GM18861 (cell line): Measurements from ENCODE around the gene PCK2.

Experiments used
- ATAC-seq: cut with Tn5 transposase; IDR thresholded peaks from one replicate; pipeline ENCODE4 v1.9.1; 2021; ENCODE audit not compliant: unreplicated experiment

The PCK2 gene

GRCh38 chr14:24114532-24115421, 20.7 kb downstream of the PCK2 start, which contains the start of the genes DCAF11 and NRL:
Gene DCAF11 (plus strand): TSS chr14:24114777. CDS start chr14:24115595, 818 bp downstream.
Gene NRL (minus strand): TSS chr14:24114949. CDS start chr14:24082848, 32,101 bp downstream.
- ATAC-seq: peak; percentile 78

GRCh38 chr14:24115422-24116127, 21.5 kb downstream of the PCK2 start:
- no peak for ATAC-seq

- no peak for ATAC-seq
Measured at GRCh38 chr14:24116128-24116814, 22.2 kb downstream of the PCK2 start.

GRCh38 chr14:24117179-24117578, 23.1 kb downstream of the PCK2 start:
- no peak for ATAC-seq

- ATAC-seq: no peak
Measured at GRCh38 chr14:24119691-24120090, 25.6 kb downstream of the PCK2 start.

GRCh38 chr14:24121210-24121609, 27.1 kb downstream of the PCK2 start:
- no peak for ATAC-seq

GRCh38 chr14:24122416-24122815, 28.3 kb downstream of the PCK2 start:
- no peak for ATAC-seq

GRCh38 chr14:24122898-24123297, 28.8 kb downstream of the PCK2 start:
- no peak for ATAC-seq

GRCh38 chr14:24123424-24124417, 29.6 kb downstream of the PCK2 start:
- no peak for ATAC-seq

GRCh38 chr14:24126939-24127338, 32.8 kb downstream of the PCK2 start:
- ATAC-seq: no peak

GRCh38 chr14:24127673-24128072, 33.6 kb downstream of the PCK2 start:
- no peak for ATAC-seq

GRCh38 chr14:24129410-24129998, 35.4 kb downstream of the PCK2 start:
- no peak for ATAC-seq

- ATAC-seq: no peak
Measured at GRCh38 chr14:24130380-24130716, 36.2 kb downstream of the PCK2 start, which contains the start of gene FITM1. Gene FITM1 (plus strand): TSS chr14:24130659. CDS start chr14:24131564, 905 bp downstream.

GRCh38 chr14:24130717-24131548, 36.8 kb downstream of the PCK2 start:
- no peak for ATAC-seq

- no peak for ATAC-seq
Measured at GRCh38 chr14:24131549-24131966, 37.4 kb downstream of the PCK2 start.

GRCh38 chr14:24132061-24132685, 38.1 kb downstream of the PCK2 start:
- no peak for ATAC-seq

GRCh38 chr14:24132976-24133375, 38.9 kb downstream of the PCK2 start:
- ATAC-seq: no peak

- no peak for ATAC-seq
Measured at GRCh38 chr14:24133735-24134134, 39.6 kb downstream of the PCK2 start.

GRCh38 chr14:24135584-24135833, 41.4 kb downstream of the PCK2 start:
- ATAC-seq: no peak
